ENCODE results near the gene COL19A1. TPM values are rescaled to one million over a fixed set of nuclear protein-coding genes. Genes with fewer than 3 reads are reported as not detected.

Gene COL19A1
- total and polyA plus RNA-seq, 9 of the 15 experiments (the other 6 are each of a cell fraction or from before 2014, with no cell fraction given): not detected

DNA sequence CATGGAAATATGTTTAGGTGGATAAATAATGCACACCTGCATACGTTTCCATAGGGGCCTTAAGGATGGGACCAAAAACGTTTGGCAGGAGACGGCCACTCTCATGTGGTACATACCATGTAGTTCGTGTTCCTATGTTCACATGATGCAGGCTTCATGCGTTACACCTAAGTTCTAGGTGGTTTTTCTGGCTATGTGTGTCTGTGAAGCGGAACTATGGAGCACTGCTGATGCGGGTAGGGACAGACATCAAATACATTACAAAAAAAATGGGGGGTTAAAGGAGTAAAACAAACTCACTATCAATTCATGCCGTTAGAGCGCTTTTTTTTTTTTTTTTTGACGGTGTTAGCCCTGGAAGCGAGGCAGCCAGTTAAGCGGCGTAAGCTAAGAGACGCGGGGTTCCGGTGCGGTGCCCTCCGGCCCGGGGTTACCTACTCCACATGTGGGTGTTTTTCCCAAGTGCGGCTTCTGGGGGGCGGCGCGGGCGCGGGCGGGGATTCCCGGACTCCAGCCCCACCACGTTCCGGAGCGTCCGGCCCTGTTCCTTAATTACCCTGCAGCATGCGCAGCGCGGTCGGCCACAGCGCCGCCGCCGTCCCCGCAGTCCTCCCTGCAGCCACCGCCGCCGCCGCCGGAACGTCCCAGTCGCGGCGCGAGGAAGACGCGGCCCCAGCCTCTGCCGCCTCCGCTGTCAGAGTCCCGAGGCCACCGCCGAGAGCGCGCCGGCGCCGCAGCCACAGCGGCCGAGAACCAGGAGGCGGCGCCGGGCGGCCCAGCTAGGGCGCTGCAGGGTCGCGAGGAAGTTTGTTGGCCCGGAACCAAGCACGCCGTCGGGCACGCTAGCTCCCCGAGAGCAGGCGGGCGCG lies 648 bp downstream of the COL19A1 start (continued):
- TF ChIP-seq, protein P1, sequence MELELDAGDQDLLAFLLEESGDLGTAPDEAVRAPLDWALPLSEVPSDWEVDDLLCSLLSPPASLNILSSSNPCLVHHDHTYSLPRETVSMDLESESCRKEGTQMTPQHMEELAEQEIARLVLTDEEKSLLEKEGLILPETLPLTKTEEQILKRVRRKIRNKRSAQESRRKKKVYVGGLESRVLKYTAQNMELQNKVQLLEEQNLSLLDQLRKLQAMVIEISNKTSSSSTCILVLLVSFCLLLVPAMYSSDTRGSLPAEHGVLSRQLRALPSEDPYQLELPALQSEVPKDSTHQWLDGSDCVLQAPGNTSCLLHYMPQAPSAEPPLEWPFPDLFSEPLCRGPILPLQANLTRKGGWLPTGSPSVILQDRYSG (tag; conservative IDR thresholded peaks at IDR 0.05; ENCODE audit: low read depth): no peak

DNA sequence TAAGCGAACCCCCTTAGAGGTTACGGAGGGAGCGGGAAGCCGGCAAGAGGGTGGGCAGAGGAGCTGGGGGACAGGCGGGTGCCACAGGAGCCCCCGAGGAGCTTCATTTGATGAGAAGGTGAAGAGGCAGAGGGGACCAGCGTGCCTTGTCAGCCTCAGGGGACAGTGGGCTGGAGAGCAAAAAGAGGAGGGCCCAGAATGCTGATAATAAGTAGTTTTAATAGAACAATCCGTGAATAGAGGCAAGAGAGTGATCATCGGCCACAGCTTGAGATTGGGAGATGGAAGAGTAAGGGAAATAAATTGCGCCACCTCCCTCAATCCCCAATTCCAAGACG lies 1.3 kb downstream of the COL19A1 start:
- TF ChIP-seq MAZ (CRISPR knock-in tag; conservative IDR thresholded peaks at IDR 0.05 in 1 of 2, IDR thresholded peaks at IDR 0.05 in 1 of 2): 0 out of 4 replicates have a peak, but pooled peaks of 1 of the 2 experiments have one; percentile 2
- TF ChIP-seq, protein P2, sequence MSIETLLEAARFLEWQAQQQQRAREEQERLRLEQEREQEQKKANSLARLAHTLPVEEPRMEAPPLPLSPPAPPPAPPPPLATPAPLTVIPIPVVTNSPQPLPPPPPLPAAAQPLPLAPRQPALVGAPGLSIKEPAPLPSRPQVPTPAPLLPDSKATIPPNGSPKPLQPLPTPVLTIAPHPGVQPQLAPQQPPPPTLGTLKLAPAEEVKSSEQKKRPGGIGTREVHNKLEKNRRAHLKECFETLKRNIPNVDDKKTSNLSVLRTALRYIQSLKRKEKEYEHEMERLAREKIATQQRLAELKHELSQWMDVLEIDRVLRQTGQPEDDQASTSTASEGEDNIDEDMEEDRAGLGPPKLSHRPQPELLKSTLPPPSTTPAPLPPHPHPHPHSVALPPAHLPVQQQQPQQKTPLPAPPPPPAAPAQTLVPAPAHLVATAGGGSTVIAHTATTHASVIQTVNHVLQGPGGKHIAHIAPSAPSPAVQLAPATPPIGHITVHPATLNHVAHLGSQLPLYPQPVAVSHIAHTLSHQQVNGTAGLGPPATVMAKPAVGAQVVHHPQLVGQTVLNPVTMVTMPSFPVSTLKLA (conservative IDR thresholded peaks at IDR 0.05): no peak
- Histone ChIP-seq H3K79me2 (ENCODE audit: control insufficient read depth, insufficient read depth, low read length) (no peaks in the 10 kb centered on the region), H3K27ac (ENCODE audit: extremely low read depth, low read depth, low read length) (no peak overlapping the region), H3K4me2 (ENCODE audit: insufficient read depth, low read length) (peak overlapping the region; percentile 3; the same call in 1 of the 2 replicates), H3K36me3 (ENCODE audit: control insufficient read depth, insufficient read depth, low read length) (no peaks in the 10 kb centered on the region), H3K4me1 (replicated peaks in 1 of 2; ENCODE audit: control insufficient read depth in 2 of 2, insufficient read depth in 2 of 2, low read length in 2 of 2) (peaks cover 4 to 13% of the 10 kb centered on the region in 2 experiments; a peak in 2 of 5 replicates), H3K9ac (ENCODE audit: insufficient read depth in 1 of 2, low read depth in 2 of 2, low read length in 2 of 2) (peak overlapping the region in 1 of 2 experiments; percentile 55; a peak in 2 of 4 replicates), H3K9me3 (replicated peaks; ENCODE audit: control insufficient read depth, insufficient read depth, low read depth, low read length) (no peaks in the 10 kb centered on the region), H3K27me3 (ENCODE audit: control insufficient read depth in 2 of 2, insufficient read depth in 2 of 2, low read length in 2 of 2) (peaks cover 18 to 24% of the 10 kb centered on the region in 2 experiments), H3K9me1 (ENCODE audit: control insufficient read depth, insufficient read depth, low read length) (no peaks in the 10 kb centered on the region), H3K4me3 (peak overlapping the region; percentile 32), H2AFZ (ENCODE audit: low read depth, low read length) (peak overlapping the region; percentile 62), H4K20me1 (replicated peaks; ENCODE audit: control insufficient read depth, insufficient read depth, low read length) (no peaks in the 10 kb centered on the region)
- intact Hi-C loops (cut with micrococcal nuclease) (loop anchor here (5.0 kb wide), 1 partner anchor 135 kb away; no protein-coding TSS in a partner anchor), in situ Hi-C loops (cut with MboI) (no loop called here)
- DNase-seq (ENCODE audit: extremely low read depth in 1 of 4, low spot score in 3 of 4): no peak
- ATAC-seq: no peak; the same call in 2 of the 3 replicates
- FAIRE-seq: no peak
- BruUV-seq (replicated peaks): no TSS peak
- 42% methylated on average over 7 of the region's 11 CpGs for WGBS (ENCODE audit: insufficient coverage, low coverage, missing lambda C conversion rate)
- CTCF ChIA-PET (ENCODE audit: low intra/inter-chr PET ratio): no interaction called here
- POLR2A ChIA-PET: interaction anchor here (0.6 to 0.8 kb wide), 2 partner anchors 8 to 24 kb away, joined by 3 to 4 read pairs; no protein-coding TSS in a partner anchor
